Measurements from ENCODE around the gene HPS1. TPM values are rescaled to one million over a fixed set of nuclear protein-coding genes. Genes with fewer than 3 reads are reported as not detected.

HPS1 gene
- total RNA-seq, 1 donor from 2014 or later: 30.6 TPM

DNA sequence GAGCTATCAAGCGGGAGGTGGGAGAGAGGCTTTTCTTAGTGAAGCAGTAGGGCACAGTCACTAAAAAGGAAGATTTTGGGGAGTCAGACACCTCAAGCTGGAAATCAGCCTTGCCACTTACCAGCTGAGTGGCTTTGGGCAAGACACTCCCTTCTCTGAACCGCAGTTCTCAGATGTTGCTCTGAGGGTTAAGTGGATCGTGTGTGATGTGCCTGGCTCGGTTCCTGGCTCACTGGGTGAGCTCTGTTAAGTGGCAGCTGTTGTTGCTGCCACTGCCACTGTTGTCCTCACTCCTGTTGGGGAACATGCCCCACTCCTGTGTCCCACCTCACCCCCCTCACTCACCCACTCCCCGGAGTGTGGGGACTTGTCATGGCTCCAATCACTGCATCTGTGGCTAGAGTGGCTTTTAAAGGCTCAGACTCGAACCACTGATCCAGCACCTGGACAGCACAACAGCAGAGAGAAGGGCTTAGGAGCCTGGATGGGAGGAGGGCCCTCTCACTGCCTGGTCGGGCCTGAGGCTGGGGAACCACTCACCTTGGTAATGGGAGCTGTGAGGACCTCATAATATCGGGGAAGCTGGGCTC is 51.8 kb downstream of the HPS1 start:
- Mint-ChIP-seq H3K9me3 (ENCODE audit: unreplicated experiment) (no peaks in the 10 kb centered on the region), H3K36me3 (ENCODE audit: low read depth, unreplicated experiment) (no peaks in the 10 kb centered on the region), H3K4me3 (ENCODE audit: unreplicated experiment) (no peak overlapping the region), H3K27me3 (ENCODE audit: unreplicated experiment) (peaks cover 13% of the 10 kb centered on the region), H3K4me1 (ENCODE audit: unreplicated experiment) (peaks cover 3% of the 10 kb centered on the region), H3K27ac (ENCODE audit: unreplicated experiment) (no peak overlapping the region)
- no peak for DNase-seq (ENCODE audit: low spot score)
- TF ChIP-seq, protein P1, sequence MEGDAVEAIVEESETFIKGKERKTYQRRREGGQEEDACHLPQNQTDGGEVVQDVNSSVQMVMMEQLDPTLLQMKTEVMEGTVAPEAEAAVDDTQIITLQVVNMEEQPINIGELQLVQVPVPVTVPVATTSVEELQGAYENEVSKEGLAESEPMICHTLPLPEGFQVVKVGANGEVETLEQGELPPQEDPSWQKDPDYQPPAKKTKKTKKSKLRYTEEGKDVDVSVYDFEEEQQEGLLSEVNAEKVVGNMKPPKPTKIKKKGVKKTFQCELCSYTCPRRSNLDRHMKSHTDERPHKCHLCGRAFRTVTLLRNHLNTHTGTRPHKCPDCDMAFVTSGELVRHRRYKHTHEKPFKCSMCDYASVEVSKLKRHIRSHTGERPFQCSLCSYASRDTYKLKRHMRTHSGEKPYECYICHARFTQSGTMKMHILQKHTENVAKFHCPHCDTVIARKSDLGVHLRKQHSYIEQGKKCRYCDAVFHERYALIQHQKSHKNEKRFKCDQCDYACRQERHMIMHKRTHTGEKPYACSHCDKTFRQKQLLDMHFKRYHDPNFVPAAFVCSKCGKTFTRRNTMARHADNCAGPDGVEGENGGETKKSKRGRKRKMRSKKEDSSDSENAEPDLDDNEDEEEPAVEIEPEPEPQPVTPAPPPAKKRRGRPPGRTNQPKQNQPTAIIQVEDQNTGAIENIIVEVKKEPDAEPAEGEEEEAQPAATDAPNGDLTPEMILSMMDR (IDR thresholded peaks at IDR 0.05; ENCODE audit: unreplicated experiment): no peak

- Mint-ChIP-seq H3K27ac (ENCODE audit: unreplicated experiment) (no peak overlapping the region), H3K36me3 (ENCODE audit: low read depth, unreplicated experiment) (peaks cover 5% of the 10 kb centered on the region), H3K27me3 (ENCODE audit: unreplicated experiment) (peaks cover 13% of the 10 kb centered on the region)
These were observed 55.1 kb downstream of the HPS1 start for GRCh38 chr10:98391578-98391991.

GRCh38 chr10:98391065-98391464 is 55.7 kb downstream of the HPS1 start:
- Mint-ChIP-seq H3K27ac (ENCODE audit: unreplicated experiment) (no peak overlapping the region), H3K9me3 (ENCODE audit: unreplicated experiment) (no peaks in the 10 kb centered on the region), H3K4me1 (ENCODE audit: unreplicated experiment) (peaks cover 3% of the 10 kb centered on the region), H3K27me3 (ENCODE audit: unreplicated experiment) (peaks cover 11% of the 10 kb centered on the region), H3K4me3 (ENCODE audit: unreplicated experiment) (no peak overlapping the region), H3K36me3 (ENCODE audit: low read depth, unreplicated experiment) (peaks cover 5% of the 10 kb centered on the region)
- TF ChIP-seq, protein P1 (IDR thresholded peaks at IDR 0.05; ENCODE audit: unreplicated experiment): no peak
- no peak for DNase-seq (ENCODE audit: low spot score)

More at GRCh38 chr10:98391578-98391991, 55.1 kb downstream of the HPS1 start:
- DNase-seq (ENCODE audit: low spot score): no peak
- peaks cover 3% of the 10 kb centered on the region for H3K4me1 Mint-ChIP-seq (ENCODE audit: unreplicated experiment)
- TF ChIP-seq, protein P1 (IDR thresholded peaks at IDR 0.05; ENCODE audit: unreplicated experiment): no peak
- no peak overlapping the region for H3K4me3 Mint-ChIP-seq (ENCODE audit: unreplicated experiment)
- no peaks in the 10 kb centered on the region for H3K9me3 Mint-ChIP-seq (ENCODE audit: unreplicated experiment)

GRCh38 chr10:98390406-98390805 is 56.3 kb downstream of the HPS1 start:
- Mint-ChIP-seq H3K9me3 (ENCODE audit: unreplicated experiment) (no peaks in the 10 kb centered on the region), H3K27me3 (ENCODE audit: unreplicated experiment) (peaks cover 11% of the 10 kb centered on the region)

DNA sequence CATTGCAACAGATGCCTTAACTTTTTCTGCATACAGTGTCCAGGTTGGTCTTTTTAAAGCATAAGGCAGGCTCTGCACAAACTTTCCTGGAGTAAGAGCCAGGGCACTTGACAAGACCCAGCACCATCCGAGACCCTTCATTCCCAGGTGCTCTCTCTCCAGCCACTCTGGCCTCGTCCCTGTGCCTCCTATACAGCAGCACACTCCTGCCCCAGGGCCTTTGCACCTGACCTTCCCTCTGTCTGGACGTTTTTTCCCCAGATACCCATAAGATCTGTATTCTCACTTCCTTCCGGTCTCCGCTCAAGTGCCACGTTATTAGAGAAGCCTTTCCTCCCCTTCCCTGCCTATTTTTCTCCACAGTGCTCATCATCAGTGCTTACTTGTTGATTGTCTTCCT is 57.3 kb downstream of the HPS1 start:
- TF ChIP-seq, protein P1 (IDR thresholded peaks at IDR 0.05; ENCODE audit: unreplicated experiment): no peak
- H3K27ac Mint-ChIP-seq (ENCODE audit: unreplicated experiment): no peak overlapping the region
- peaks cover 7% of the 10 kb centered on the region for H3K4me1 Mint-ChIP-seq (ENCODE audit: unreplicated experiment)
- H3K36me3 Mint-ChIP-seq (ENCODE audit: low read depth, unreplicated experiment): peaks cover 5% of the 10 kb centered on the region
- peaks cover 11% of the 10 kb centered on the region for H3K27me3 Mint-ChIP-seq (ENCODE audit: unreplicated experiment)
- H3K9me3 Mint-ChIP-seq (ENCODE audit: unreplicated experiment): no peaks in the 10 kb centered on the region
- H3K4me3 Mint-ChIP-seq (ENCODE audit: unreplicated experiment): no peak overlapping the region
- no peak for DNase-seq (ENCODE audit: low spot score)

More at GRCh38 chr10:98390406-98390805, 56.3 kb downstream of the HPS1 start:
- no peak for DNase-seq (ENCODE audit: low spot score)
- TF ChIP-seq, protein P1 (IDR thresholded peaks at IDR 0.05; ENCODE audit: unreplicated experiment): no peak
- H3K36me3 Mint-ChIP-seq (ENCODE audit: low read depth, unreplicated experiment): peaks cover 5% of the 10 kb centered on the region
- H3K4me3 Mint-ChIP-seq (ENCODE audit: unreplicated experiment): no peak overlapping the region
- H3K27ac Mint-ChIP-seq (ENCODE audit: unreplicated experiment): no peak overlapping the region
- H3K4me1 Mint-ChIP-seq (ENCODE audit: unreplicated experiment): peaks cover 3% of the 10 kb centered on the region
